Activated naive CD8-positive, alpha-beta T cell treated with anti-CD3 and anti-CD28 coated beads for 36 hours (primary cell): ENCODE data around the gene ANKUB1. TPM values are rescaled to one million over a fixed set of nuclear protein-coding genes. Genes with fewer than 3 reads are reported as not detected.

Experiments used
- DNase-seq: peaks from one replicate; pipeline ENCODE4 v3.0.0; 2021
- H3K27ac Mint-ChIP-seq: one replicate; pipeline ENCODE4 v1.8.0; 2022; ENCODE audit warnings: mild to moderate bottlenecking, moderate library complexity, mixed read lengths
- H3K27me3 Mint-ChIP-seq: one replicate; pipeline ENCODE4 v1.8.0; 2022; ENCODE audit warnings: mild to moderate bottlenecking, mixed read lengths
- H3K36me3 Mint-ChIP-seq: one replicate; pipeline ENCODE4 v1.8.0; 2021; ENCODE audit warnings: mild to moderate bottlenecking, mixed read lengths
- H3K4me1 Mint-ChIP-seq: one replicate; pipeline ENCODE4 v1.8.0; 2021; ENCODE audit warnings: mixed read lengths
- H3K4me3 Mint-ChIP-seq: one replicate; pipeline ENCODE4 v1.8.0; 2022; ENCODE audit warnings: mild to moderate bottlenecking, moderate library complexity, mixed read lengths
- H3K9me3 Mint-ChIP-seq: one replicate; pipeline ENCODE4 v1.8.0; 2022; ENCODE audit warnings: mixed read lengths
- total RNA-seq, 2 experiments: library from RNA; stranded (reverse); gene quantifications; one replicate each; pipeline ENCODE4 v1.2.3, GENCODE V29; 2021

The ANKUB1 gene
- total RNA-seq, 2 experiments from 2014 or later, result not detected

- DNase-seq, result no peak
- peaks cover 19% of the 10 kb centered on the region for H3K4me1 Mint-ChIP-seq
- H3K27me3 Mint-ChIP-seq, result no peaks in the 10 kb centered on the region
- peak overlapping the region; percentile 91 for H3K27ac Mint-ChIP-seq
- H3K36me3 Mint-ChIP-seq, result peaks cover 8% of the 10 kb centered on the region
- H3K4me3 Mint-ChIP-seq, result peak overlapping the region; percentile 95
- no peaks in the 10 kb centered on the region for H3K9me3 Mint-ChIP-seq
Measured at GRCh38 chr3:149752788-149753136, 39.6 kb downstream of the ANKUB1 start.

DNA sequence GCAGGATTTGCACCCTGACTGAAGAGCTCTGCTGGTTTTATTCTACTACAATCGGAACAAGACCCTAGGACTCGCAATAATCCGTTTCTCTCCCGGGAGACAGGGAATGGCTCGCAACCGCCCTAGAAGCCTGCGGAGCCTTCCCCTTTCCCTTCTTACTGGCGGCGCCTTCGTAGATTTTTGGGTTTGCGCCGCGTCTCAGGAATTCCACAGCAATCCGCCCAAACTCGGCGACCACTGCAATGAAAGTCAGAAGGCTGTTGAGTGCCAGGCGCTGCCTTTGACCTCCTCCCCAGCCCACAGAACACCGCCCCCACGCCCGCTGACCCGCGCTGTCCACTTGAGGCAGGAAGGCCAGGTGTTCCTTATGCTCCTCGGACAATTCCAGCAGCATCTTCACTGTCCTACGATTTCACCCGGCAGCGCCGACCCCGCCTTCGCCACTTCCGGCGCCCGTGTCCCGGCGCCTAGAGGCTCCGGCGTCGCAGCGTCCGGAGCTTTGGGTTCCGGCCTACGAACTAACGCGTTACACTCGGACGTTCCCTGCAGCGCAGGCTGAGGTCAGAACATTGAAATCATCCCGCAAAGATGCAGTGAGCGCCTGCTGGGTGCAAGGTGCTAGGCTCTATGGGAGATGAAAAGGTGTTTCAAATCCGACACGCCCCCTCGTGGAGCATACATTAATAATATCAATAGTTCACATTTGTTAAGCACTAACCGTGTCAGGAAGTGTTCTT, 40.1 kb downstream of the ANKUB1 start, which contains the start of gene COMMD2:
Gene COMMD2, minus strand, starts transcription at position 439 of the 737 bp plus-strand sequence. Its CDS starts 45 bp downstream, at position 394.
- Mint-ChIP-seq H3K27me3 (no peaks in the 10 kb centered on the region), H3K9me3 (no peaks in the 10 kb centered on the region), H3K4me3 (peak within 1 kb of the TSS; percentile 95), H3K36me3 (peaks cover 11% of the 10 kb centered on the region), H3K4me1 (peaks cover 19% of the 10 kb centered on the region), H3K27ac (peak within 1 kb of the TSS; percentile 91)
- DNase-seq, result peak; percentile 82

DNA sequence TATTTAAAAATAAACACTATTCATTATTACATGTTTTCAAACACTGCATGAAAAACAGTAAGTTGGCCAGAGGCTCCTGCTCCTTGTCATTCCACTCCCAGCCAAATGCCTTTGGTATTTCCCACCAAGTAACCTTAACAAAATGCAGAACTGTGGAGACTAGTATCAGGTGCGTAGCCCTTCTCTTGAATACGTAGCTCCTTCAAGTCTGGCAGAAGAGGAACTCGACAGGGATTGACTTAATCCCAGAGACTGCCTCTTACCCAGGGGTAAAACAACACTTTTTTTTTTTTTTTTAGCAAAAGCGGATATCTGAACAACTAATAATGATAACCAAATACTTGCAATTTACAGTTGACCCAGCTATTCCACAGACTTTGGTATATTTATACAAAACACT, 40.8 kb downstream of the ANKUB1 start:
- H3K4me1 Mint-ChIP-seq, result peaks cover 19% of the 10 kb centered on the region
- peaks cover 18% of the 10 kb centered on the region for H3K36me3 Mint-ChIP-seq
- no peak for DNase-seq
- H3K4me3 Mint-ChIP-seq, result peak overlapping the region; percentile 95
- H3K27me3 Mint-ChIP-seq, result no peaks in the 10 kb centered on the region
- H3K27ac Mint-ChIP-seq, result no peak overlapping the region
- H3K9me3 Mint-ChIP-seq, result no peaks in the 10 kb centered on the region

GRCh38 chr3:149744606-149745005, 47.7 kb downstream of the ANKUB1 start:
- no peak overlapping the region for H3K27ac Mint-ChIP-seq
- H3K4me3 Mint-ChIP-seq, result no peak overlapping the region
- no peaks in the 10 kb centered on the region for H3K9me3 Mint-ChIP-seq
- H3K27me3 Mint-ChIP-seq, result no peaks in the 10 kb centered on the region
- peaks cover 3% of the 10 kb centered on the region for H3K4me1 Mint-ChIP-seq
- H3K36me3 Mint-ChIP-seq, result peaks cover 30% of the 10 kb centered on the region
- DNase-seq, result no peak

DNA sequence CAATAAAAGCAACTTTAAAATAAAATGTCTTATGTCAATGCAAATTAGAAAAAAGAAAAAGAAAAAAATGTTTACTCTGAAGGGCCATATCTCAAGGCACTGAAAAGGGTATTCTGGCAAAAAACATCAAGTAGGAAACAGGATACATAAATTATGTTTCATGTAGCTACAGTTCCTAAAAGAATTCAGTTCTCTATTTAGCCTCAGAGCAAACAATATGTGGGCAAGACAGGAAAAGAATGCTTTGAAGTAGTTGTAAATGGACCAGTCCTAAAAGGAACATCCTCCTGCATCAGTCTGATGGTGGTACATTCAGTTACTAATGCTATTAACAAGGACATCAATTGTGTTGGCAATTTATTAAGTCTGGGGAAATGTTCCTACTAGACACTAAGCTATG, 48.2 kb downstream of the ANKUB1 start:
- Mint-ChIP-seq H3K27ac (no peak overlapping the region), H3K4me1 (peaks cover 3% of the 10 kb centered on the region), H3K27me3 (no peaks in the 10 kb centered on the region), H3K9me3 (no peaks in the 10 kb centered on the region), H3K36me3 (peaks cover 30% of the 10 kb centered on the region), H3K4me3 (no peak overlapping the region)
- no peak for DNase-seq

GRCh38 chr3:149739396-149739795, 53.0 kb downstream of the ANKUB1 start:
- DNase-seq, result no peak
- H3K9me3 Mint-ChIP-seq, result no peaks in the 10 kb centered on the region
- H3K27ac Mint-ChIP-seq, result no peak overlapping the region
- H3K36me3 Mint-ChIP-seq, result peaks cover 9% of the 10 kb centered on the region
- no peaks in the 10 kb centered on the region for H3K27me3 Mint-ChIP-seq
- H3K4me3 Mint-ChIP-seq, result no peak overlapping the region
- H3K4me1 Mint-ChIP-seq, result peaks cover 2% of the 10 kb centered on the region

DNA sequence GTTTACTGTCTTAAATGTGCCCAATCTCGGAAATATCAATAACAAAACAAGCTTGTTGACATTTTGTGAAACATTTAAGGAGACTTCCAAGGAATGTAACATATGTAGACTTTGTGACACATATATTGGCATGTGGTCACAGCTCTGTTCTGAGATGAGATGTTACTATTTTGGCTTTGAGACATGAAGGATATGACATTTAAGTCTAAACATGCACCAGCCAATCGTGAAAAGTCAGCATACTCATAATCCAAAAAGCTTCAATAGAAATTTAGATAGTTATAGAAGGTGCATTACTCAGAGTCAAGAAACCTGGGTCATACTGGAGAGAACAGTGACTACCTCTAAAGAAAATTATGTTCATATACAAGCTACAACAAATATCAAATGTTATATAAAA, 53.5 kb downstream of the ANKUB1 start:
- no peak for DNase-seq
- H3K36me3 Mint-ChIP-seq, result peaks cover 6% of the 10 kb centered on the region
- H3K4me1 Mint-ChIP-seq, result no peaks in the 10 kb centered on the region
- no peaks in the 10 kb centered on the region for H3K9me3 Mint-ChIP-seq
- H3K27ac Mint-ChIP-seq, result no peak overlapping the region
- no peaks in the 10 kb centered on the region for H3K27me3 Mint-ChIP-seq
- H3K4me3 Mint-ChIP-seq, result no peak overlapping the region

- H3K27ac Mint-ChIP-seq, result no peak overlapping the region
- H3K4me3 Mint-ChIP-seq, result no peak overlapping the region
- DNase-seq, result no peak
- peaks cover 5% of the 10 kb centered on the region for H3K36me3 Mint-ChIP-seq
- no peaks in the 10 kb centered on the region for H3K4me1 Mint-ChIP-seq
- H3K27me3 Mint-ChIP-seq, result no peaks in the 10 kb centered on the region
- no peaks in the 10 kb centered on the region for H3K9me3 Mint-ChIP-seq
Measured at GRCh38 chr3:149736953-149737205, 55.5 kb downstream of the ANKUB1 start.

GRCh38 chr3:149736175-149736952, 56.0 kb downstream of the ANKUB1 start:
- H3K36me3 Mint-ChIP-seq, result peaks cover 4% of the 10 kb centered on the region
- H3K27me3 Mint-ChIP-seq, result no peaks in the 10 kb centered on the region
- H3K9me3 Mint-ChIP-seq, result no peaks in the 10 kb centered on the region
- no peaks in the 10 kb centered on the region for H3K4me1 Mint-ChIP-seq
- H3K27ac Mint-ChIP-seq, result no peak overlapping the region
- H3K4me3 Mint-ChIP-seq, result no peak overlapping the region
- DNase-seq, result no peak

DNA sequence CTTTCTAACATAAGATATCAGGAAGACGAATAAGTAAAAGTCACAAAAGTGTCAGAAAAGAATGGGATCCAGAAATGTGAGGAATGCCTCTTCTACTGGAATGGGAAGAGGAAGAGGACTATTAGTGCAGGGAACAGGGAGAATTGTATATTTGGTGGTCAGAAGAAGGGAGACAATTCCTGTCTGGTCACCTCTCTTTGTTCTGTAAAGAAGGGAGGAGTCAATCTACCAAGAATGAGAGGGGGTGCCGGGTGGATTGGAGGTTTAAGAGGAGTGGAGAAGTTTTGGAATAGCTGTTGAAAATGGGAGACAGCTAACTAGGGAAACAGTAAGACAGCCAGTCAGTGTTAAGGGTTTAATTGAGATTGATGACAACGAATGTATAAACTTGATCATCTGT, 60.1 kb downstream of the ANKUB1 start:
- Mint-ChIP-seq H3K4me3 (no peak overlapping the region), H3K36me3 (no peaks in the 10 kb centered on the region), H3K27me3 (no peaks in the 10 kb centered on the region), H3K9me3 (no peaks in the 10 kb centered on the region), H3K27ac (no peak overlapping the region), H3K4me1 (no peaks in the 10 kb centered on the region)
- no peak for DNase-seq

GRCh38 chr3:149727656-149728055, 64.7 kb downstream of the ANKUB1 start:
- H3K4me3 Mint-ChIP-seq, result no peak overlapping the region
- no peak for DNase-seq
- H3K9me3 Mint-ChIP-seq, result no peaks in the 10 kb centered on the region
- H3K36me3 Mint-ChIP-seq, result peaks cover 7% of the 10 kb centered on the region
- no peak overlapping the region for H3K27ac Mint-ChIP-seq
- no peaks in the 10 kb centered on the region for H3K4me1 Mint-ChIP-seq
- no peaks in the 10 kb centered on the region for H3K27me3 Mint-ChIP-seq

DNA sequence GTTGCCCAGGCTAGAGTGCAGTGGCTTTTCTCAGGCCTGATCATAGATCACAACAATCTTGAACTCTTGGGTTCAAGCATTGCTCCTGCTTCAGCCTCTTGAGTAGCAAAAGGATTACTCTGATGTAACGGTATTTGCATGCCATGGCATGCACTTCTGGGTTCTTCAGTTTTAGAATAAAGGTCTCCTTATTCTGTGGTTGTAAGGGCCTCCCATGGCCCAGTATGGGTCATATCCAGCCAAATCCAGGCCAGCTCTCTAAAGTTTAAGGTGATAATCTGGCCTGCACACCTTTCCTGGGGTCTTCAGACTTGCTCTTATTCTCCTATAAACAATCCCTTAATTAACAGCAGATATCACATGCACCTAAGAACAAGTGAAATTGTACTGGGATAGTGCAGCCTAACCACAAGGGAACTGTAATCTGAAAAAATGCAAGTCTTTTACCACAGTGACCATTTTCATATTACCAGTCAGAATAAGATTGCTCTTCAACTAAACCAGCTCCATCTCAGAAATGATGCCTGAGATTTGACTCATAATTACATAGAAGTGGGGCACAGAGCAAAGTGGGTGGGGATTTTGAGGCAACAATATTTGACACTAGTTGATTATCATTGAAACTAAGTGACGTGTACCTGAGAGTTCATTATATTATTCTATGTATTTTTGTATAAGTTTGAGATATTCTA, 65.5 kb downstream of the ANKUB1 start:
- H3K4me1 Mint-ChIP-seq, result no peaks in the 10 kb centered on the region

DNA sequence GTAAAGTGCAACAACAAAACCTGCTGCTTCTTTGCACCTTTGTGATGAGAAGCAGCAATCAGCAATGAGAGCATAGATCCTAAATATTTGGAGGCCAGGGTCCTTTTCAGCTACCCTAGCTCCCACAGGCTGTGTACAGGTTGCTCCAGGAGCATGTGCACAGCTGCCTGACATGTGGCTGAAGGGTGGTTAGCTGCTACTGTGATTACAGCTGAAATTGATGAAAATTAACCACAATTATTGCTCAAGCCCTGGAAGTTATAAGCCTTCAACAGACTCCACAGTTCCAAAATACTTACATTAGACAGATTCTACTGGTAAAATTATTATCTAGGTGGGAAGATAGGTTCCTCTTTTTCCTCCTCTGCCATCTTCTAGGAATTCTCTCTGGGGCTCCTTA, 68.6 kb downstream of the ANKUB1 start:
- H3K4me3 Mint-ChIP-seq, result no peak overlapping the region
- no peaks in the 10 kb centered on the region for H3K27me3 Mint-ChIP-seq
- no peaks in the 10 kb centered on the region for H3K4me1 Mint-ChIP-seq
- no peak overlapping the region for H3K27ac Mint-ChIP-seq
- no peak for DNase-seq
- H3K36me3 Mint-ChIP-seq, result peaks cover 9% of the 10 kb centered on the region
- peaks cover 8% of the 10 kb centered on the region for H3K9me3 Mint-ChIP-seq

More for the DNA sequence above, 65.5 kb downstream of the ANKUB1 start:
- no peak overlapping the region for H3K27ac Mint-ChIP-seq
- DNase-seq, result no peak
- no peak overlapping the region for H3K4me3 Mint-ChIP-seq
- no peaks in the 10 kb centered on the region for H3K27me3 Mint-ChIP-seq
- peaks cover 3% of the 10 kb centered on the region for H3K9me3 Mint-ChIP-seq
- peaks cover 7% of the 10 kb centered on the region for H3K36me3 Mint-ChIP-seq

- Mint-ChIP-seq H3K27ac (no peak overlapping the region), H3K4me3 (no peak overlapping the region), H3K9me3 (peaks cover 8% of the 10 kb centered on the region), H3K36me3 (peaks cover 9% of the 10 kb centered on the region), H3K4me1 (no peaks in the 10 kb centered on the region), H3K27me3 (no peaks in the 10 kb centered on the region)
- DNase-seq, result no peak
Measured at GRCh38 chr3:149720918-149721317, 71.4 kb downstream of the ANKUB1 start.

- Mint-ChIP-seq H3K4me3 (no peak overlapping the region), H3K4me1 (no peaks in the 10 kb centered on the region), H3K9me3 (peaks cover 8% of the 10 kb centered on the region), H3K27ac (no peak overlapping the region), H3K27me3 (no peaks in the 10 kb centered on the region), H3K36me3 (peaks cover 2% of the 10 kb centered on the region)
- no peak for DNase-seq
Measured at GRCh38 chr3:149717391-149718056, 74.8 kb downstream of the ANKUB1 start.
